Ishikawa (cell line): ENCODE results near the gene RICTOR.

Experiments used
- CEBPB ChIP-seq: IDR thresholded peaks from 2 replicates; pipeline ENCODE4 v1.6.1; 2012
- CREB1 ChIP-seq: IDR thresholded peaks from 2 replicates; pipeline ENCODE4 v1.6.1; 2012; ENCODE audit warnings: low read depth
- EGR1 ChIP-seq: IDR thresholded peaks from 2 replicates; pipeline ENCODE4 v1.6.1; 2012
- EP300 ChIP-seq: IDR thresholded peaks from 2 replicates; pipeline ENCODE4 v1.6.1; 2012; ENCODE audit warnings: borderline replicate concordance
- FOXM1 ChIP-seq: IDR thresholded peaks from 2 replicates; pipeline ENCODE4 v1.6.1; 2012; ENCODE audit warnings: low read depth, borderline replicate concordance
- MAX ChIP-seq: IDR thresholded peaks from 2 replicates; pipeline ENCODE4 v1.6.1; 2012
- NFIC ChIP-seq: IDR thresholded peaks from 2 replicates; pipeline ENCODE4 v1.6.1; 2012
- RAD21 ChIP-seq: IDR thresholded peaks from 2 replicates; pipeline ENCODE4 v1.6.1; 2012; ENCODE audit warnings: low read depth
- REST ChIP-seq: IDR thresholded peaks from 2 replicates; pipeline ENCODE4 v1.6.1; 2012; ENCODE audit warnings: low read depth, mild to moderate bottlenecking
- TAF1 ChIP-seq: IDR thresholded peaks from 2 replicates; pipeline ENCODE4 v1.6.1; 2012; ENCODE audit warnings: low read depth, mild to moderate bottlenecking
- TCF12 ChIP-seq: IDR thresholded peaks from 2 replicates; pipeline ENCODE4 v1.6.1; 2012; ENCODE audit warnings: low read depth
- TEAD4 ChIP-seq: IDR thresholded peaks from 2 replicates; pipeline ENCODE4 v1.6.1; 2012
- USF1 ChIP-seq: IDR thresholded peaks from 2 replicates; pipeline ENCODE4 v1.6.1; 2012
- YY1 ChIP-seq: IDR thresholded peaks from 2 replicates; pipeline ENCODE4 v1.6.1; 2012; ENCODE audit warnings: low read depth
- ZBTB7A ChIP-seq: IDR thresholded peaks from 2 replicates; pipeline ENCODE4 v1.6.1; 2012; ENCODE audit warnings: low read depth

Gene RICTOR

GRCh38 chr5:39115644-39116343 lies 41.6 kb upstream of the RICTOR start:
- no peak for TF ChIP-seq REST
- no peak for TF ChIP-seq MAX
- TF ChIP-seq RAD21, result no peak
- no peak for TF ChIP-seq CEBPB
- TF ChIP-seq TEAD4, result no peak
- no peak for TF ChIP-seq FOXM1
- no peak for TF ChIP-seq ZBTB7A
- no peak for TF ChIP-seq NFIC
- no peak for TF ChIP-seq EGR1
- TF ChIP-seq TAF1, result no peak
- TF ChIP-seq USF1, result no peak
- no peak for TF ChIP-seq TCF12
- no peak for TF ChIP-seq YY1
- TF ChIP-seq EP300, result no peak
- TF ChIP-seq CREB1, result no peak

GRCh38 chr5:39114155-39114554 lies 40.0 kb upstream of the RICTOR start:
- TF ChIP-seq NFIC, result no peak
- TF ChIP-seq FOXM1, result no peak
- TF ChIP-seq USF1, result no peak
- no peak for TF ChIP-seq EP300
- no peak for TF ChIP-seq RAD21
- no peak for TF ChIP-seq YY1
- TF ChIP-seq CREB1, result no peak
- TF ChIP-seq ZBTB7A, result no peak

GRCh38 chr5:39113354-39113953 lies 39.3 kb upstream of the RICTOR start:
- TF ChIP-seq EP300, result no peak
- no peak for TF ChIP-seq CEBPB
- no peak for TF ChIP-seq USF1
- TF ChIP-seq RAD21, result no peak

GRCh38 chr5:39109606-39110005 lies 35.4 kb upstream of the RICTOR start:
- TF ChIP-seq TAF1, result no peak
- no peak for TF ChIP-seq RAD21
- no peak for TF ChIP-seq CEBPB
- no peak for TF ChIP-seq EP300
- TF ChIP-seq EGR1, result no peak
- TF ChIP-seq YY1, result no peak
- no peak for TF ChIP-seq CREB1
- TF ChIP-seq NFIC, result no peak
- TF ChIP-seq TCF12, result no peak
- no peak for TF ChIP-seq TEAD4
- TF ChIP-seq ZBTB7A, result no peak
- TF ChIP-seq MAX, result no peak
- no peak for TF ChIP-seq REST
- no peak for TF ChIP-seq USF1
- no peak for TF ChIP-seq FOXM1

- TF ChIP-seq MAX (no peak), YY1 (no peak), TEAD4 (no peak), TCF12 (no peak), REST (no peak), EGR1 (no peak), CREB1 (no peak), EP300 (no peak), ZBTB7A (no peak), FOXM1 (no peak), USF1 (no peak), RAD21 (no peak), NFIC (no peak)
These were observed 34.8 kb upstream of the RICTOR start for GRCh38 chr5:39108987-39109386.
